Measurements from ENCODE around the gene TAAR5.
"Not testable (repeated sequence)": the region's sequence is repeated elsewhere in the genome, so short reads cannot be mapped to it uniquely, and the experiment has no call there.

The TAAR5 gene

GRCh38 chr6:132569170-132569569 is 20.4 kb downstream of the TAAR5 start:
- DNase-seq: no peak

GRCh38 chr6:132568611-132569010 is 20.9 kb downstream of the TAAR5 start:
- DNase-seq: no peak

- no peak for DNase-seq
Observed at GRCh38 chr6:132567566-132567965, 22.0 kb downstream of the TAAR5 start.

- no peak for DNase-seq
Observed at GRCh38 chr6:132566404-132566803, 23.1 kb downstream of the TAAR5 start.

GRCh38 chr6:132560087-132560486 is 29.5 kb downstream of the TAAR5 start:
- DNase-seq: not testable (repeated sequence)

GRCh38 chr6:132552372-132552771 is 37.2 kb downstream of the TAAR5 start, which contains the start of gene TAAR8:
Gene TAAR8, plus strand, starts transcription at chr6:132552672. Its CDS starts 21 bp downstream, at chr6:132552693.
- DNase-seq: no peak

GRCh38 chr6:132551214-132551613 is 38.3 kb downstream of the TAAR5 start:
- no peak for DNase-seq

GRCh38 chr6:132548746-132549463 is 40.6 kb downstream of the TAAR5 start:
- no peak for DNase-seq

- no peak for DNase-seq
Observed at GRCh38 chr6:132544826-132545225, 44.7 kb downstream of the TAAR5 start.

All from activated CD4-positive, CD25-positive, alpha-beta regulatory T cell (primary cell).